Liver (tissue), 9 donors: ENCODE results near the gene BPIFB1. TPM values are rescaled to one million over a fixed set of nuclear protein-coding genes. Genes with fewer than 3 reads are reported as not detected.

Experiments used
- DNase-seq: peaks from one replicate; pipeline ENCODE4 v3.0.0-alpha.2; 2017; ENCODE audit warnings: low spot score
- H3K27ac ChIP-seq, 2 donors: one replicate each; pipeline ENCODE4 v1.7.0; 2013; ENCODE audit warnings: inconsistent platforms in 2 of 2, low read length in 2 of 2, control low read depth in 1 of 2, low read depth in 1 of 2, mild to moderate bottlenecking in 1 of 2
- H3K27me3 ChIP-seq, 4 donors: one replicate each; pipeline versions ENCODE4 v1.6.1 to v1.7.0; 2013; ENCODE audit warnings: low read length in 3 of 4, inconsistent platforms in 1 of 4, mild to moderate bottlenecking in 1 of 4, moderate library complexity in 1 of 4; ENCODE audit not compliant: control insufficient read depth in 4 of 4, insufficient read depth in 4 of 4
- H3K36me3 ChIP-seq, 4 donors: one replicate each; pipeline versions ENCODE4 v1.6.1 to v1.7.0; 2013; ENCODE audit warnings: low read length in 3 of 4, mild to moderate bottlenecking in 3 of 4, low read depth in 1 of 4, moderate library complexity in 1 of 4; ENCODE audit not compliant: control insufficient read depth in 4 of 4, insufficient read depth in 3 of 4
- H3K4me1 ChIP-seq, 4 donors: one replicate each; pipeline versions ENCODE4 v1.6.1 to v1.7.0; 2013; ENCODE audit warnings: low read length in 3 of 4, mild to moderate bottlenecking in 3 of 4, moderate library complexity in 1 of 4; ENCODE audit not compliant: control insufficient read depth in 4 of 4, insufficient read depth in 4 of 4
- H3K4me3 ChIP-seq, 3 donors: one replicate each; pipeline versions ENCODE4 v1.6.1 to v1.7.0; 2013; ENCODE audit warnings: low read length in 3 of 3, control low read depth in 1 of 3, low read depth in 1 of 3, mild to moderate bottlenecking in 1 of 3
- H3K9ac ChIP-seq, 2 donors: one replicate each; pipeline ENCODE4 v1.7.0; 2013; ENCODE audit warnings: low read length in 2 of 2, mild to moderate bottlenecking in 2 of 2, moderate library complexity in 2 of 2, control low read depth in 1 of 2, low read depth in 1 of 2
- H3K9me3 ChIP-seq, 4 donors: one replicate each; pipeline versions ENCODE4 v1.6.1 to v1.7.0; 2013; ENCODE audit warnings: low read length in 3 of 4; ENCODE audit not compliant: control insufficient read depth in 4 of 4
- EGR1 ChIP-seq, 2 donors: IDR thresholded peaks; 2 replicates each; pipeline ENCODE4 v1.6.1; 2016 to 2018; ENCODE audit warnings: antibody characterized with exemption in 2 of 2, low read depth in 2 of 2
- FOXA1 ChIP-seq: IDR thresholded peaks from 2 replicates; pipeline ENCODE4 v1.6.1; 2016; ENCODE audit warnings: antibody characterized with exemption
- FOXA2 ChIP-seq: IDR thresholded peaks from 2 replicates; pipeline ENCODE4 v1.6.1; 2016; ENCODE audit warnings: antibody characterized with exemption
- GABPA ChIP-seq, 2 donors: IDR thresholded peaks in 1 of 2; conservative IDR thresholded peaks in 1 of 2; 2 replicates each; pipeline ENCODE4 v1.6.1; 2016; ENCODE audit warnings: antibody characterized with exemption in 2 of 2, mild to moderate bottlenecking in 1 of 2, moderate library complexity in 1 of 2
- HNF4A ChIP-seq, 2 donors: conservative IDR thresholded peaks; 2 replicates each; pipeline ENCODE4 v1.6.1; 2016; ENCODE audit warnings: antibody characterized with exemption in 2 of 2, mild to moderate bottlenecking in 2 of 2
- HNF4G ChIP-seq: IDR thresholded peaks from 2 replicates; pipeline ENCODE4 v1.6.1; 2016; ENCODE audit warnings: antibody characterized with exemption
- JUND ChIP-seq, 2 donors: IDR thresholded peaks; 2 replicates each; pipeline ENCODE4 v1.6.1; 2016; ENCODE audit warnings: antibody characterized with exemption in 2 of 2
- MAX ChIP-seq: IDR thresholded peaks from 2 replicates; pipeline ENCODE4 v1.6.1; 2016; ENCODE audit warnings: antibody characterized with exemption
- RAD21 ChIP-seq, 2 donors: IDR thresholded peaks; 2 replicates each; pipeline ENCODE4 v1.6.1; 2016; ENCODE audit warnings: antibody characterized with exemption in 2 of 2, mild to moderate bottlenecking in 2 of 2
- RXRA ChIP-seq, 2 donors: IDR thresholded peaks; 2 replicates each; pipeline ENCODE4 v1.6.1; 2017 to 2018; ENCODE audit warnings: antibody characterized with exemption in 2 of 2, mild to moderate bottlenecking in 1 of 2
- SP1 ChIP-seq: IDR thresholded peaks from 2 replicates; pipeline ENCODE4 v1.6.1; 2018; ENCODE audit warnings: antibody characterized with exemption, mild to moderate bottlenecking
- TAF1 ChIP-seq: conservative IDR thresholded peaks from 2 replicates; pipeline ENCODE4 v1.6.1; 2016; ENCODE audit warnings: antibody characterized with exemption, mild to moderate bottlenecking
- YY1 ChIP-seq: IDR thresholded peaks from 2 replicates; pipeline ENCODE4 v1.6.1; 2016; ENCODE audit warnings: antibody characterized with exemption, mild to moderate bottlenecking
- WGBS: extraction: QIAGEN DNeasy Blood & Tissue Kit; methylation state at CpG from one replicate; pipeline ENCODE4 v1.1.7; 2013; 5-methylcytosine and 5-hydroxymethylcytosine counted together
- polyA plus RNA-seq, 2 donors: library from polyadenylated mRNA; stranded (reverse) in 1 of 2; unstranded in 1 of 2; fragments of 200-250 nt in 1 of 2; fragments of >200 nt in 1 of 2; fragmentation: Nextera tagmentation in 1 of 2; extraction: Ambion mirVana in 1 of 2; gene quantifications; one replicate each; pipeline versions ENCODE4 v1.2.1 to v1.2.3, GENCODE V29; 2013 to 2015
- total RNA-seq, 2 donors: library from RNA; depleted of rRNA; stranded (reverse); fragments of >200 nt; gene quantifications; one replicate each; pipeline ENCODE4 v1.2.3, GENCODE V29; 2014
- TF ChIP-seq, protein P1 (sequence below): fragments of 150-350 bp; IDR thresholded peaks from 2 replicates; pipeline ENCODE4 v1.5.1; 2017; ENCODE audit warnings: improper control_type of control experiment, low read depth, low read length; ENCODE audit not compliant: missing input control
- TF ChIP-seq, protein P2 (sequence below): IDR thresholded peaks from 2 replicates; pipeline ENCODE4 v1.6.1; 2016; ENCODE audit warnings: antibody characterized with exemption
- TF ChIP-seq, protein P3 (sequence below): IDR thresholded peaks from 2 replicates; pipeline ENCODE4 v1.6.1; 2016; ENCODE audit warnings: antibody characterized with exemption, mild to moderate bottlenecking
- TF ChIP-seq, protein P4 (sequence below): IDR thresholded peaks from 2 replicates; pipeline ENCODE4 v1.6.1; 2016; ENCODE audit warnings: antibody characterized with exemption
- donor health status: healthy.
- donor health status: healthy.
- donor health status: healthy.
- donor health status: healthy.
- donor health status: healthy.

Gene BPIFB1
- total and polyA plus RNA-seq, 4 donors: 0.08 to 0.13 TPM; not detected in 2

- H3K4me3 ChIP-seq: no peak overlapping the region
- WGBS: 72% methylated on average over 3 of the region's 3 CpGs
Measured at GRCh38 chr20:33322456-33322855, 39.4 kb downstream of the BPIFB1 start.

DNA sequence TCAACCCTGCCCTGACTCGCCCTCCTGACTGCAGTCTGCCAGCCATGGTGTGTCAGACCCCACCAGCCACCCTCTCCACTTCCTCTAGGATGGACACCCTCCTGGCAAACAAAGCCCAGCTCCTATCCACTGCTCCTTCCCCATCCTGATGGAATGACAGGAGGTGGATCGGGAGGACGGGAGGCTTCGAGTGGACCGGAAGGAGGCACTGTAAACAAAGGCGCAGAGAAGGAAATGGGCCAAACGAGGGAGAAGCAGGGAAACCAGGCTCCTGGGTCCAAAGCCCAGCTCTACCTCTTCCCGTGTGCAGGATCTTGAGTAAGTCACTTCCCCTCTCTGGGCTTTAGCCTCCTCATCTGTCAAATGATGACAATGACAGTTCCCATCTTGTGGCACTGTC lies 40.2 kb downstream of the BPIFB1 start:
- H3K27ac ChIP-seq: no peak overlapping the region
- no peaks in the 10 kb centered on the region for H3K9me3 ChIP-seq
- WGBS: 61% methylated on average over 8 of the region's 8 CpGs
- no peak overlapping the region for H3K4me3 ChIP-seq
- H3K36me3 ChIP-seq: no peaks in the 10 kb centered on the region
- H3K4me1 ChIP-seq: no peaks in the 10 kb centered on the region
- DNase-seq: no peak
- no peak overlapping the region for H3K9ac ChIP-seq
- H3K27me3 ChIP-seq: peaks cover 0 to 3% (median 0%) of the 10 kb centered on the region in 4 donors
- TF ChIP-seq RAD21 (IDR thresholded peaks at IDR 0.05): no peak
- TF ChIP-seq, protein P1, sequence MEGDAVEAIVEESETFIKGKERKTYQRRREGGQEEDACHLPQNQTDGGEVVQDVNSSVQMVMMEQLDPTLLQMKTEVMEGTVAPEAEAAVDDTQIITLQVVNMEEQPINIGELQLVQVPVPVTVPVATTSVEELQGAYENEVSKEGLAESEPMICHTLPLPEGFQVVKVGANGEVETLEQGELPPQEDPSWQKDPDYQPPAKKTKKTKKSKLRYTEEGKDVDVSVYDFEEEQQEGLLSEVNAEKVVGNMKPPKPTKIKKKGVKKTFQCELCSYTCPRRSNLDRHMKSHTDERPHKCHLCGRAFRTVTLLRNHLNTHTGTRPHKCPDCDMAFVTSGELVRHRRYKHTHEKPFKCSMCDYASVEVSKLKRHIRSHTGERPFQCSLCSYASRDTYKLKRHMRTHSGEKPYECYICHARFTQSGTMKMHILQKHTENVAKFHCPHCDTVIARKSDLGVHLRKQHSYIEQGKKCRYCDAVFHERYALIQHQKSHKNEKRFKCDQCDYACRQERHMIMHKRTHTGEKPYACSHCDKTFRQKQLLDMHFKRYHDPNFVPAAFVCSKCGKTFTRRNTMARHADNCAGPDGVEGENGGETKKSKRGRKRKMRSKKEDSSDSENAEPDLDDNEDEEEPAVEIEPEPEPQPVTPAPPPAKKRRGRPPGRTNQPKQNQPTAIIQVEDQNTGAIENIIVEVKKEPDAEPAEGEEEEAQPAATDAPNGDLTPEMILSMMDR: no peak
- TF ChIP-seq, protein P2, sequence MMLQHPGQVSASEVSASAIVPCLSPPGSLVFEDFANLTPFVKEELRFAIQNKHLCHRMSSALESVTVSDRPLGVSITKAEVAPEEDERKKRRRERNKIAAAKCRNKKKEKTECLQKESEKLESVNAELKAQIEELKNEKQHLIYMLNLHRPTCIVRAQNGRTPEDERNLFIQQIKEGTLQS: no peak
- TF ChIP-seq RXRA (IDR thresholded peaks at IDR 0.05): no peak
- TF ChIP-seq YY1: no peak
- TF ChIP-seq FOXA1: no peak
- TF ChIP-seq HNF4G: no peak
- no peak for TF ChIP-seq TAF1
- TF ChIP-seq EGR1 (IDR thresholded peaks at IDR 0.05; ENCODE audit: low read depth in 2 of 2): no peak
- no peak for TF ChIP-seq SP1
- no peak for TF ChIP-seq JUND (IDR thresholded peaks at IDR 0.05)
- TF ChIP-seq, protein P3, sequence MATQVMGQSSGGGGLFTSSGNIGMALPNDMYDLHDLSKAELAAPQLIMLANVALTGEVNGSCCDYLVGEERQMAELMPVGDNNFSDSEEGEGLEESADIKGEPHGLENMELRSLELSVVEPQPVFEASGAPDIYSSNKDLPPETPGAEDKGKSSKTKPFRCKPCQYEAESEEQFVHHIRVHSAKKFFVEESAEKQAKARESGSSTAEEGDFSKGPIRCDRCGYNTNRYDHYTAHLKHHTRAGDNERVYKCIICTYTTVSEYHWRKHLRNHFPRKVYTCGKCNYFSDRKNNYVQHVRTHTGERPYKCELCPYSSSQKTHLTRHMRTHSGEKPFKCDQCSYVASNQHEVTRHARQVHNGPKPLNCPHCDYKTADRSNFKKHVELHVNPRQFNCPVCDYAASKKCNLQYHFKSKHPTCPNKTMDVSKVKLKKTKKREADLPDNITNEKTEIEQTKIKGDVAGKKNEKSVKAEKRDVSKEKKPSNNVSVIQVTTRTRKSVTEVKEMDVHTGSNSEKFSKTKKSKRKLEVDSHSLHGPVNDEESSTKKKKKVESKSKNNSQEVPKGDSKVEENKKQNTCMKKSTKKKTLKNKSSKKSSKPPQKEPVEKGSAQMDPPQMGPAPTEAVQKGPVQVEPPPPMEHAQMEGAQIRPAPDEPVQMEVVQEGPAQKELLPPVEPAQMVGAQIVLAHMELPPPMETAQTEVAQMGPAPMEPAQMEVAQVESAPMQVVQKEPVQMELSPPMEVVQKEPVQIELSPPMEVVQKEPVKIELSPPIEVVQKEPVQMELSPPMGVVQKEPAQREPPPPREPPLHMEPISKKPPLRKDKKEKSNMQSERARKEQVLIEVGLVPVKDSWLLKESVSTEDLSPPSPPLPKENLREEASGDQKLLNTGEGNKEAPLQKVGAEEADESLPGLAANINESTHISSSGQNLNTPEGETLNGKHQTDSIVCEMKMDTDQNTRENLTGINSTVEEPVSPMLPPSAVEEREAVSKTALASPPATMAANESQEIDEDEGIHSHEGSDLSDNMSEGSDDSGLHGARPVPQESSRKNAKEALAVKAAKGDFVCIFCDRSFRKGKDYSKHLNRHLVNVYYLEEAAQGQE: no peak
- TF ChIP-seq MAX: no peak
- no peak for TF ChIP-seq FOXA2

More at GRCh38 chr20:33322456-33322855, 39.4 kb downstream of the BPIFB1 start:
- DNase-seq: no peak
- Histone ChIP-seq H3K9me3 (no peaks in the 10 kb centered on the region), H3K9ac (no peak overlapping the region), H3K27me3 (peaks cover 0 to 3% (median 0%) of the 10 kb centered on the region in 4 donors), H3K4me1 (no peaks in the 10 kb centered on the region), H3K36me3 (no peaks in the 10 kb centered on the region), H3K27ac (no peak overlapping the region)
- no peak for TF ChIP-seq RXRA (IDR thresholded peaks at IDR 0.05)
- no peak for TF ChIP-seq FOXA1
- TF ChIP-seq MAX: no peak
- TF ChIP-seq SP1: no peak
- TF ChIP-seq, protein P1: no peak
- TF ChIP-seq HNF4G: no peak
- TF ChIP-seq JUND (IDR thresholded peaks at IDR 0.05): no peak
- TF ChIP-seq, protein P2: no peak
- TF ChIP-seq FOXA2: no peak
- TF ChIP-seq EGR1 (IDR thresholded peaks at IDR 0.05; ENCODE audit: low read depth in 2 of 2): no peak
- TF ChIP-seq TAF1: no peak
- TF ChIP-seq HNF4A (conservative IDR thresholded peaks at IDR 0.05): no peak
- TF ChIP-seq GABPA (IDR thresholded peaks at IDR 0.05 in 1 of 2, conservative IDR thresholded peaks at IDR 0.05 in 1 of 2): no peak
- no peak for TF ChIP-seq YY1
- TF ChIP-seq, protein P4, sequence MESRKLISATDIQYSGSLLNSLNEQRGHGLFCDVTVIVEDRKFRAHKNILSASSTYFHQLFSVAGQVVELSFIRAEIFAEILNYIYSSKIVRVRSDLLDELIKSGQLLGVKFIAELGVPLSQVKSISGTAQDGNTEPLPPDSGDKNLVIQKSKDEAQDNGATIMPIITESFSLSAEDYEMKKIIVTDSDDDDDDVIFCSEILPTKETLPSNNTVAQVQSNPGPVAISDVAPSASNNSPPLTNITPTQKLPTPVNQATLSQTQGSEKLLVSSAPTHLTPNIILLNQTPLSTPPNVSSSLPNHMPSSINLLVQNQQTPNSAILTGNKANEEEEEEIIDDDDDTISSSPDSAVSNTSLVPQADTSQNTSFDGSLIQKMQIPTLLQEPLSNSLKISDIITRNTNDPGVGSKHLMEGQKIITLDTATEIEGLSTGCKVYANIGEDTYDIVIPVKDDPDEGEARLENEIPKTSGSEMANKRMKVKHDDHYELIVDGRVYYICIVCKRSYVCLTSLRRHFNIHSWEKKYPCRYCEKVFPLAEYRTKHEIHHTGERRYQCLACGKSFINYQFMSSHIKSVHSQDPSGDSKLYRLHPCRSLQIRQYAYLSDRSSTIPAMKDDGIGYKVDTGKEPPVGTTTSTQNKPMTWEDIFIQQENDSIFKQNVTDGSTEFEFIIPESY: no peak
